OCI-LY3 (cell line): ENCODE data around the gene DEXI.

Source experiments
- EZH2phosphoT487 ChIP-seq: fragments of 200-600 bp; shearing (Covaris generic); IDR thresholded peaks from 2 replicates; pipeline ENCODE4 v1.6.1; 2018; ENCODE audit warnings: antibody characterized with exemption, mixed run types, low read depth
- TF ChIP-seq, protein P1 (sequence below): fragments of 200-600, 300-600 bp; sonication (generic); IDR thresholded peaks from 2 replicates; pipeline ENCODE4 v1.5.1; 2014; ENCODE audit warnings: antibody characterized with exemption, low read length, low read depth

DNA sequence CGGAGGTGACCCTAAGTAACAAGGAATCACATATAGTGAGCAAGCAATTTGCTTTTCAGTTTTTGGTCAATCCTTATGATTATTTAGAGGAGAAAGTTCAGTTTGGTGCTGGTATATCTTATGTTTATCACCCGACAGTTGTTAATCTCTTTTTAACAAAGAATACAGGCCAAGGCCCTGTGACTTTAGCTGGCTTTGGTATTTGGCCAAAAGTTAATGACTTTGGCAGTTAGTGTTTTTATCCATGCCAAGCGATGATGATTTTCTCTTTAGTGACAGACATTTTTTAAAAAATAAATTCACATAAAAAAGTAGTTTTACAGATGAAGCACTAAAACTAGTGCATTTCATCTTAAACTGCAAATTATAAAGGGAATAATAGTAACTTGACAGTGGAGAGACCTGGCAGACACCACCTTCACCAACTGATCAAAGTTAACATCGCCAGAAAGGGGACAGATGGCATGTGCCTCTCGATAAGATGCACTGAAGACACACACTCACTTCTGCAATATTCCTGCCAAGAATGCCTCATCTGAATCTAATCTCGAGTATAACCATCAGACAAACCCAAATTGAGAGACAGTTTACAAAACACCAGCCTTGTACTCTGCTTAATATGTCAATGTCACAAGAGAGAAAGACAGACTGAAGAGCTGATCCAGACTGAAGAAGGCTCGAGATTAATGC is 6.9 kb downstream of the DEXI start:
- TF ChIP-seq, protein P1, sequence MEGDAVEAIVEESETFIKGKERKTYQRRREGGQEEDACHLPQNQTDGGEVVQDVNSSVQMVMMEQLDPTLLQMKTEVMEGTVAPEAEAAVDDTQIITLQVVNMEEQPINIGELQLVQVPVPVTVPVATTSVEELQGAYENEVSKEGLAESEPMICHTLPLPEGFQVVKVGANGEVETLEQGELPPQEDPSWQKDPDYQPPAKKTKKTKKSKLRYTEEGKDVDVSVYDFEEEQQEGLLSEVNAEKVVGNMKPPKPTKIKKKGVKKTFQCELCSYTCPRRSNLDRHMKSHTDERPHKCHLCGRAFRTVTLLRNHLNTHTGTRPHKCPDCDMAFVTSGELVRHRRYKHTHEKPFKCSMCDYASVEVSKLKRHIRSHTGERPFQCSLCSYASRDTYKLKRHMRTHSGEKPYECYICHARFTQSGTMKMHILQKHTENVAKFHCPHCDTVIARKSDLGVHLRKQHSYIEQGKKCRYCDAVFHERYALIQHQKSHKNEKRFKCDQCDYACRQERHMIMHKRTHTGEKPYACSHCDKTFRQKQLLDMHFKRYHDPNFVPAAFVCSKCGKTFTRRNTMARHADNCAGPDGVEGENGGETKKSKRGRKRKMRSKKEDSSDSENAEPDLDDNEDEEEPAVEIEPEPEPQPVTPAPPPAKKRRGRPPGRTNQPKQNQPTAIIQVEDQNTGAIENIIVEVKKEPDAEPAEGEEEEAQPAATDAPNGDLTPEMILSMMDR = no peak
- no peak for TF ChIP-seq EZH2phosphoT487
